GM12875 (cell line): ENCODE results near the gene PREB.

ENCODE experiments used
- H3K4me3 ChIP-seq: one replicate; pipeline ENCODE4 v1.5.1; 2011; ENCODE audit warnings: low read depth, low read length, control low read depth
- CTCF ChIP-seq: IDR thresholded peaks from 2 replicates; pipeline ENCODE4 v1.5.1; 2011; ENCODE audit warnings: low read depth, mild to moderate bottlenecking, control low read depth, inconsistent platforms, low read length, moderate library complexity, borderline replicate concordance; ENCODE audit not compliant: insufficient read depth

Gene PREB

GRCh38 chr2:27093430-27094352, 40.7 kb downstream of the PREB start:
- H3K4me3 ChIP-seq = no peak overlapping the region
- no peak for TF ChIP-seq CTCF

- no peak overlapping the region for H3K4me3 ChIP-seq
- TF ChIP-seq CTCF = no peak
Measured at GRCh38 chr2:27092696-27093429, 41.6 kb downstream of the PREB start.

GRCh38 chr2:27091746-27092695, 42.4 kb downstream of the PREB start:
- H3K4me3 ChIP-seq = no peak overlapping the region
- no peak for TF ChIP-seq CTCF

GRCh38 chr2:27089111-27089954, 45.1 kb downstream of the PREB start:
- no peak for TF ChIP-seq CTCF
- H3K4me3 ChIP-seq = no peak overlapping the region

- no peak for TF ChIP-seq CTCF
- H3K4me3 ChIP-seq = no peak overlapping the region
Measured at GRCh38 chr2:27088634-27089033, 45.8 kb downstream of the PREB start.

- H3K4me3 ChIP-seq = no peak overlapping the region
- no peak for TF ChIP-seq CTCF
Measured at GRCh38 chr2:27087823-27088410, 46.5 kb downstream of the PREB start.
